A549 (cell line): Measurements from ENCODE around the gene COMMD7. TPM values are rescaled to one million over a fixed set of nuclear protein-coding genes. Genes with fewer than 3 reads are reported as not detected.

ENCODE experiments used
- ATAC-seq, 2 experiments: fragments of 200-7000 bp in 1 of 2; fragments of >200 bp in 1 of 2; cut with Nextera tagmentation in 1 of 2; cut with Tn5 transposase in 1 of 2; 3 replicates each; pipeline versions ENCODE4 v1.8.0 to v1.9.1; 2018 to 2020; ENCODE audit warnings: mild to moderate bottlenecking in 1 of 2, moderate library complexity in 1 of 2
- CTCF ChIA-PET: fragments of 300-600 bp; sonication (Branson Sonifier 250); formaldehyde crosslinking; extraction: SDS; loops from one replicate; lab custom pipeline; 2021; ENCODE audit warnings: antibody characterized with exemption, inconsistent platforms; lab: Yijun Ruan, JAX
- POLR2A ChIA-PET: fragments of 350-600 bp; formaldehyde crosslinking; extraction: SDS; loops from one replicate; lab custom pipeline; 2021; ENCODE audit warnings: antibody characterized with exemption, inconsistent platforms; lab: Yijun Ruan, JAX
- DNase-seq, 2 experiments: peaks; one replicate each; pipeline versions ENCODE4 v3.0.0 to v3.0.0-alpha.2; 2011 to 2016; ENCODE audit warnings: low read depth in 1 of 2, low spot score in 1 of 2
- FAIRE-seq: peaks from 2 replicates; lab custom pipeline; 2011; peaks lifted over from hg19 to GRCh38; lab: Jason Lieb, UNC
- H3K27ac ChIP-seq, 2 experiments: fragments of >200 bp; sonication (Bioruptor Twin); formaldehyde crosslinking; 3 replicates each; pipeline ENCODE4 v1.5.1; 2016 to 2017
- H3K4me1 ChIP-seq: fragments of >200 bp; sonication (Bioruptor Twin); formaldehyde crosslinking; 3 replicates; pipeline ENCODE4 v1.6.1; 2016
- H3K4me2 ChIP-seq: fragments of >200 bp; sonication (Bioruptor Twin); formaldehyde crosslinking; 3 replicates; pipeline ENCODE4 v1.6.1; 2016
- H3K4me3 ChIP-seq: fragments of >200 bp; sonication (Bioruptor Twin); formaldehyde crosslinking; 3 replicates; pipeline ENCODE4 v1.5.1; 2016
- H3K9me3 ChIP-seq: fragments of >200 bp; sonication (Bioruptor Twin); formaldehyde crosslinking; 3 replicates; pipeline ENCODE4 v1.6.1; 2016
- CBX8 ChIP-seq: fragments of 200-600 bp; sonication (generic); IDR thresholded peaks from 2 replicates; pipeline ENCODE4 v1.6.1; 2016
- CHD4 ChIP-seq: fragments of 200-600 bp; sonication (generic); IDR thresholded peaks from 2 replicates; pipeline ENCODE4 v1.6.1; 2016; ENCODE audit warnings: antibody characterized with exemption, mild to moderate bottlenecking, borderline replicate concordance
- EHF ChIP-seq: fragments of 250-450 bp; sonication (Bioruptor Pico); IDR thresholded peaks from 2 replicates; pipeline ENCODE4 v1.5.0; 2020; ENCODE audit warnings: mild to moderate bottlenecking
- ESRRA ChIP-seq: fragments of 150-350 bp; IDR thresholded peaks from 2 replicates; pipeline ENCODE4 v1.6.1; 2014; ENCODE audit warnings: mild to moderate bottlenecking, low read length, borderline replicate concordance
- FOSB ChIP-seq: fragments of 250-450 bp; sonication (Bioruptor Pico); IDR thresholded peaks from 2 replicates; pipeline ENCODE4 v1.5.0; 2020; ENCODE audit warnings: mild to moderate bottlenecking, moderate library complexity
- FOXS1 ChIP-seq: fragments of 250-450 bp; sonication (Bioruptor Pico); IDR thresholded peaks from 2 replicates; pipeline ENCODE4 v1.5.0; 2020; ENCODE audit warnings: mild to moderate bottlenecking, moderate library complexity
- HOXB13 ChIP-seq: fragments of 250-450 bp; sonication (Bioruptor Pico); IDR thresholded peaks from 2 replicates; pipeline ENCODE4 v1.5.0; 2020; ENCODE audit warnings: low read depth, mild to moderate bottlenecking, moderate library complexity
- JUN ChIP-seq, 2 experiments: fragments of >200 bp; sonication (Bioruptor Twin); formaldehyde crosslinking; IDR thresholded peaks; 2 replicates in 1 of 2; 3 replicates in 1 of 2; pipeline ENCODE4 v1.6.1; 2016 to 2017
- PHF8 ChIP-seq: fragments of 200-600 bp; sonication (generic); IDR thresholded peaks from 2 replicates; pipeline ENCODE4 v1.6.1; 2016; ENCODE audit warnings: low read depth, mild to moderate bottlenecking, antibody characterized with exemption, moderate library complexity, borderline replicate concordance
- POLR2A ChIP-seq: IDR thresholded peaks from 2 replicates; pipeline ENCODE4 v1.6.1; 2012; ENCODE audit warnings: mild to moderate bottlenecking, low read length
- RFX5 ChIP-seq: fragments of 450-650 bp; IDR thresholded peaks from 2 replicates; pipeline ENCODE4 v1.7.1; 2014; ENCODE audit warnings: antibody characterized with exemption, mild to moderate bottlenecking, moderate library complexity
- RNF2 ChIP-seq: fragments of 200-600 bp; sonication (generic); IDR thresholded peaks from 2 replicates; pipeline ENCODE4 v1.6.1; 2016; ENCODE audit warnings: low read depth, mild to moderate bottlenecking, antibody characterized with exemption, moderate library complexity, borderline replicate concordance
- SREBF2 ChIP-seq: fragments of 450-650 bp; IDR thresholded peaks from 2 replicates; pipeline ENCODE4 v1.6.1; 2014; ENCODE audit warnings: mild to moderate bottlenecking, moderate library complexity
- ZSCAN20 ChIP-seq: fragments of 250-450 bp; sonication (Bioruptor Pico); IDR thresholded peaks from 2 replicates; pipeline ENCODE4 v1.8.0; 2022; ENCODE audit warnings: mild to moderate bottlenecking, moderate library complexity
- WGBS: methylation state at CpG from one replicate; pipeline ENCODE4 v1.1.6; 2017; ENCODE audit errors: missing lambda C conversion rate; 5-methylcytosine and 5-hydroxymethylcytosine counted together
- polyA plus RNA-seq, 4 experiments: library from polyadenylated mRNA; depleted of rRNA in 3 of 4; stranded (reverse); fragments of >200 nt; fragmentation: RNase III in 1 of 4; extraction: RNeasy Plus Mini Kit Qiagen cat#74134 plus additional on column Dnase treatment in 1 of 4; gene quantifications; 2 replicates in 3 of 4; 3 replicates in 1 of 4; pipeline ENCODE4 v1.2.3, GENCODE V29; 2011 to 2017
- TF ChIP-seq, protein P1 (sequence below): fragments of 450-650 bp; IDR thresholded peaks from 2 replicates; pipeline ENCODE4 v1.6.1; 2014; ENCODE audit warnings: antibody characterized with exemption
- TF ChIP-seq, protein P2 (sequence below): fragments of 250-450 bp; sonication (Bioruptor Pico); IDR thresholded peaks from 2 replicates; pipeline ENCODE4 v1.5.0; 2020; ENCODE audit warnings: low read depth, mild to moderate bottlenecking, moderate library complexity
- TF ChIP-seq, protein P3 (sequence below): fragments of >200 bp; sonication (Bioruptor Twin); formaldehyde crosslinking; IDR thresholded peaks from 3 replicates; pipeline ENCODE4 v1.6.1; 2016

The COMMD7 gene
- polyA plus RNA-seq, 2 of the 4 experiments (the other 2 are of a cell fraction) = 55.7 to 74.1 TPM

DNA sequence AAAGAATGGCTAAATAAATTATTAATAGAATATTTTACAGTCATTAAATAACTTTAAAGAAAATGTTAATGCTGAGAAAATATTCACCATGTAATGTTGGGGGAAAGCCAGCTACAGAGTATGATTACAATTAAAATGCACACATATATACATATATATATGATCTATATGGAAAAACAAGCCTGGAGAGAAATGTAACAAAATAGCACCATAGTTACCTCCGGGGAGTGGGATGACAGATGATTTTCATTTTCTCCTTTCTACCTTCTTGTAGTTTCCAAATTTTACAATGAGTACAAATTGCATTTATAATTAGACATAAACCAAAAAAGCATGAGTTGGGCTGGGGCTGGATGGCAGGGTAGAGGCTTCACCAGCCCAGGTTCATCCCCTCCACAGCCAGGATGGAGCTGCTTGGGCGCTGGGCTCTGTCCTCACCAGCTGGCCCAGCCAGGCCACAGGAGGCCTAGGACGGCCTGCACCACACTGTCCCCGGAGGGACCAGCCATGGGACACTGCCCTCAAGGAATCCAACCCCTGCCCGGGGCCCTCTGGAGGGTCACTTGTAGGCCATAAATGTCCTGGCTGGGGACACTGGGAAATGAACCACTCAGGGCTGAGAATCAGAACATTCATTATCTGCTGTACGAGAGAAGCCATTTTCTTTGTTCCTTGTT is 79.8 kb downstream of the COMMD7 start:
- DNase-seq (no peak), FAIRE-seq (no peak), ATAC-seq (peak in 1 of 2 experiments; percentile 26; a peak in 2 of 6 replicates)
- ChIA-PET POLR2A (no interaction called here), CTCF (interaction anchor here (1.0 to 30.0 kb wide), 6 partner anchors 9 to 144 kb away, joined by 3 to 670 read pairs (median 21); partner anchors contain the start of gene C20orf203)
- Histone ChIP-seq H3K4me2 (no peak overlapping the region), H3K4me1 (peaks cover 13% of the 10 kb centered on the region), H3K9me3 (no peaks in the 10 kb centered on the region), H3K27ac (no peak overlapping the region), H3K4me3 (no peak overlapping the region)
- TF ChIP-seq CHD4 (no peak), JUN (IDR thresholded peaks at IDR 0.05) (no peak), ESRRA (no peak), SREBF2 (no peak), RNF2 (no peak), EHF (no peak), CBX8 (no peak), FOSB (CRISPR knock-in tag) (no peak)
- TF ChIP-seq, protein P1, sequence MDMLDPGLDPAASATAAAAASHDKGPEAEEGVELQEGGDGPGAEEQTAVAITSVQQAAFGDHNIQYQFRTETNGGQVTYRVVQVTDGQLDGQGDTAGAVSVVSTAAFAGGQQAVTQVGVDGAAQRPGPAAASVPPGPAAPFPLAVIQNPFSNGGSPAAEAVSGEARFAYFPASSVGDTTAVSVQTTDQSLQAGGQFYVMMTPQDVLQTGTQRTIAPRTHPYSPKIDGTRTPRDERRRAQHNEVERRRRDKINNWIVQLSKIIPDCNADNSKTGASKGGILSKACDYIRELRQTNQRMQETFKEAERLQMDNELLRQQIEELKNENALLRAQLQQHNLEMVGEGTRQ = no peak
- WGBS = 75% methylated on average over 6 of the region's 6 CpGs

DNA sequence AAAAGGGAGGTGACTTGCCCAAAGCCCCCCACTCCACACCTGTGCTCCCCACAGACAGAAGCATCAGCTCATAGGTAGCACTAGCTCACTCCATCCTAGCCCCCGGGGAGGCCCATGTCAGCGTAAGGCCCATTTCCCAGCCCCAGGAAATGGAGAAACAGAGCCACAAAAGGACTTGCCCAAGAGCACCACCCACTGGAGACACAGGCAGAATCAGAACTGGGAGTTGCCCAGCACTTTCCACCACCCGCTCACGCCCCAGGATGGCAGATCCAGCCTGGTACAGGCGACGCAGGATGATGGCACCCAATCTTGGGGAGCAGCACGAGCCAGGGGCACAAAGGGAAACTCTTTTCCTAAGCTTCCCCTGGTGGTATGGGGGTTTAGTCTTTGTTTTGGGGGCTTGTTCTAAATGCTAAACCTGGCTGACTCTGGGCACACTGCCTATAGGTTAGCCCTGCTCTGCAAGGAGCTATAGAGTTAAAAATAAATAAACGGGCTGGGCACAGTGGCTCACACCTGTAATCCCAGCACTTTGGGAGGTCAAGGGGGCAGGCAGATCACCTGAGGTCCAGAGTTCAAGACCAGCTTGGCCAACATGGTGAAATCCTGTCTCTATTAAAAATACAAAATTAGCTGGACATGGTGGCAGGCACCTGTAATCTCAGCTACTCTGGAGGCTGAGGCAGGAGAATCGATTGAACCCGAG is 81.3 kb downstream of the COMMD7 start:
- 79% methylated on average over 10 of the region's 10 CpGs for WGBS
- CTCF ChIA-PET = interaction anchor here (0.7 to 30.0 kb wide), 5 partner anchors 9 to 506 kb away, joined by 3 to 670 read pairs (median 21); no protein-coding TSS in a partner anchor
- POLR2A ChIA-PET = no interaction called here
- no peak for ATAC-seq
- DNase-seq = no peak
- Histone ChIP-seq H3K9me3 (no peaks in the 10 kb centered on the region), H3K27ac (no peak overlapping the region), H3K4me2 (no peak overlapping the region), H3K4me1 (peaks cover 13% of the 10 kb centered on the region), H3K4me3 (no peak overlapping the region)
- FAIRE-seq = no peak
- TF ChIP-seq POLR2A (no peak), HOXB13 (CRISPR knock-in tag) (no peak), FOXS1 (CRISPR knock-in tag) (no peak), FOSB (CRISPR knock-in tag) (no peak)
- TF ChIP-seq, protein P2, sequence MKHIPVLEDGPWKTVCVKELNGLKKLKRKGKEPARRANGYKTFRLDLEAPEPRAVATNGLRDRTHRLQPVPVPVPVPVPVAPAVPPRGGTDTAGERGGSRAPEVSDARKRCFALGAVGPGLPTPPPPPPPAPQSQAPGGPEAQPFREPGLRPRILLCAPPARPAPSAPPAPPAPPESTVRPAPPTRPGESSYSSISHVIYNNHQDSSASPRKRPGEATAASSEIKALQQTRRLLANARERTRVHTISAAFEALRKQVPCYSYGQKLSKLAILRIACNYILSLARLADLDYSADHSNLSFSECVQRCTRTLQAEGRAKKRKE (CRISPR knock-in tag) = no peak

DNA sequence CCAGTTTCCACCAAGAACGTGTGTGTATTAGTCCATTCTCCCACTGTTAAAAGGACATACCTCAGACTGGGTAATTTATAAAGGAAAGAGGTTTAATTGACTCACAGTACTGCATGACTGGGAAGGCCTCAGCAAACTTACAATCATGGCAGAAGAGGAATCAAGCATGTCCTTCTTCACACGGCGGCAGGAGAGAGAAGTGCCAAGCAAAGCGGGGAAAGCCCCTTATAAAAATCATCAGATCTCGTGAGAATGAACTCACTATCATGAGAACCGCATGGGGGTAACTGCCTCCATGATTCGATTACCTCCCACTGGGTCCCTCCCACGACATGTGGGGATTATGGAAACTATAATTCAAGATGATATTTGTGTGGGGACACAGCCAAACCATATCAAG is 82.6 kb downstream of the COMMD7 start:
- peaks cover 10% of the 10 kb centered on the region for H3K4me1 ChIP-seq
- TF ChIP-seq RFX5 (no peak), PHF8 (no peak), RNF2 (no peak), ZSCAN20 (no peak), EHF (no peak)
- TF ChIP-seq, protein P3, sequence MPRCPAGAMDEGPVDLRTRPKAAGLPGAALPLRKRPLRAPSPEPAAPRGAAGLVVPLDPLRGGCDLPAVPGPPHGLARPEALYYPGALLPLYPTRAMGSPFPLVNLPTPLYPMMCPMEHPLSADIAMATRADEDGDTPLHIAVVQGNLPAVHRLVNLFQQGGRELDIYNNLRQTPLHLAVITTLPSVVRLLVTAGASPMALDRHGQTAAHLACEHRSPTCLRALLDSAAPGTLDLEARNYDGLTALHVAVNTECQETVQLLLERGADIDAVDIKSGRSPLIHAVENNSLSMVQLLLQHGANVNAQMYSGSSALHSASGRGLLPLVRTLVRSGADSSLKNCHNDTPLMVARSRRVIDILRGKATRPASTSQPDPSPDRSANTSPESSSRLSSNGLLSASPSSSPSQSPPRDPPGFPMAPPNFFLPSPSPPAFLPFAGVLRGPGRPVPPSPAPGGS = no peak
- TF ChIP-seq, all 56 proteins: peak for 0
- CTCF ChIA-PET = interaction anchor here (0.6 to 30.0 kb wide), 4 partner anchors 8 to 248 kb away, joined by 3 to 670 read pairs (median 200); no protein-coding TSS in a partner anchor

More for the DNA sequence above, 82.6 kb downstream of the COMMD7 start:
- 62% methylated on average over 8 of the region's 8 CpGs for WGBS
- FAIRE-seq (no peak), DNase-seq (no peak), ATAC-seq (no peak)
- Histone ChIP-seq H3K9me3 (no peaks in the 10 kb centered on the region), H3K4me2 (no peak overlapping the region), H3K4me3 (no peak overlapping the region), H3K27ac (no peak overlapping the region)
- POLR2A ChIA-PET = no interaction called here
